Inferior parietal cortex (tissue), 1 donor: ENCODE measurements around the gene APMAP.

Experiments used
- DNase-seq: peaks from one replicate; pipeline ENCODE4 v3.0.0-alpha.2; 2016; ENCODE audit errors: extremely low spot score

Gene APMAP

GRCh38 chr20:24992487-24993205, at the start of gene APMAP:
Gene APMAP, minus strand, starts transcription at chr20:24992751. Its CDS starts 63 bp downstream, at chr20:24992688.
- peak; percentile 96 for DNase-seq

- no peak for DNase-seq
Measured at GRCh38 chr20:25041813-25042530, 49.4 kb upstream of the APMAP start.

GRCh38 chr20:25040438-25040831, 47.9 kb upstream of the APMAP start:
- DNase-seq, result no peak

- peak; percentile 66 for DNase-seq
Measured at GRCh38 chr20:25039697-25040437, 47.3 kb upstream of the APMAP start.

GRCh38 chr20:25038591-25039015, 46.1 kb upstream of the APMAP start:
- no peak for DNase-seq

GRCh38 chr20:25038103-25038410, 45.5 kb upstream of the APMAP start:
- no peak for DNase-seq

GRCh38 chr20:25037288-25038102, 44.9 kb upstream of the APMAP start:
- DNase-seq, result no peak

GRCh38 chr20:25036331-25036936, 43.9 kb upstream of the APMAP start:
- no peak for DNase-seq

GRCh38 chr20:25035921-25036320, 43.4 kb upstream of the APMAP start:
- DNase-seq, result no peak

GRCh38 chr20:25033924-25034300, 41.4 kb upstream of the APMAP start:
- DNase-seq, result no peak

GRCh38 chr20:25033265-25033923, 40.8 kb upstream of the APMAP start:
- peak; percentile 51 for DNase-seq

GRCh38 chr20:25032478-25033264, 40.1 kb upstream of the APMAP start:
- DNase-seq, result peak; percentile 88

- peak; percentile 47 for DNase-seq
Measured at GRCh38 chr20:25032065-25032477, 39.5 kb upstream of the APMAP start.

GRCh38 chr20:25031241-25031640, 38.7 kb upstream of the APMAP start:
- no peak for DNase-seq

- no peak for DNase-seq
Measured at GRCh38 chr20:25030649-25031207, 38.2 kb upstream of the APMAP start.

GRCh38 chr20:25030007-25030648, 37.6 kb upstream of the APMAP start:
- no peak for DNase-seq

GRCh38 chr20:25025986-25026605, 33.5 kb upstream of the APMAP start:
- no peak for DNase-seq

GRCh38 chr20:25025091-25025861, 32.7 kb upstream of the APMAP start:
- DNase-seq, result no peak
